Loucy (cell line): ENCODE results near the gene FBXO41.

ENCODE experiments used
- H2AFZ ChIP-seq: fragments of 200-600 bp; sonication (generic); 2 replicates; pipeline ENCODE4 v1.6.0; 2016; ENCODE audit warnings: antibody characterized with exemption, mild to moderate bottlenecking, low read length, moderate library complexity
- H3F3A ChIP-seq: fragments of 200-600 bp; 2 replicates; pipeline ENCODE4 v1.6.0; 2016; ENCODE audit warnings: antibody characterized with exemption, low read depth, mild to moderate bottlenecking
- H3K27me3 ChIP-seq: fragments of 200-600 bp; sonication (generic); 2 replicates; pipeline ENCODE4 v1.6.1; 2014; ENCODE audit warnings: low read length, mild to moderate bottlenecking; ENCODE audit not compliant: insufficient read depth, poor library complexity, severe bottlenecking
- H3K36me3 ChIP-seq: fragments of 200-600 bp; sonication (generic); 2 replicates; pipeline ENCODE4 v1.6.1; 2016; ENCODE audit warnings: low read length; ENCODE audit not compliant: insufficient read depth
- H3K4me1 ChIP-seq: fragments of 200-600 bp; sonication (generic); 2 replicates; pipeline ENCODE4 v1.5.1; 2014; ENCODE audit warnings: low read length, mild to moderate bottlenecking; ENCODE audit not compliant: insufficient read depth, poor library complexity, severe bottlenecking
- H3K4me2 ChIP-seq: fragments of 200-600 bp; sonication (generic); 2 replicates; pipeline ENCODE4 v1.6.0; 2014; ENCODE audit warnings: antibody characterized with exemption, low read length, low read depth, mild to moderate bottlenecking; ENCODE audit not compliant: poor library complexity, severe bottlenecking
- H3K4me3 ChIP-seq: fragments of 200-600 bp; sonication (generic); 2 replicates; pipeline ENCODE4 v1.5.1; 2014; ENCODE audit warnings: low read length, mild to moderate bottlenecking, mixed read lengths; ENCODE audit not compliant: poor library complexity, severe bottlenecking
- H3K79me2 ChIP-seq: fragments of 200-600 bp; sonication (generic); 2 replicates; pipeline ENCODE4 v1.6.1; 2014; ENCODE audit warnings: low read length; ENCODE audit not compliant: insufficient read depth
- H3K9ac ChIP-seq: fragments of 200-600 bp; sonication (generic); 2 replicates; pipeline ENCODE4 v1.6.0; 2014; ENCODE audit warnings: mild to moderate bottlenecking, low read depth, low read length, moderate library complexity; ENCODE audit not compliant: poor library complexity, severe bottlenecking
- H3K9me2 ChIP-seq: fragments of 200-600 bp; sonication (generic); replicated peaks from 2 replicates; pipeline ENCODE4 v1.6.1; 2016; ENCODE audit warnings: low read depth, low read length, mixed read lengths
- H3K9me3 ChIP-seq: fragments of 200-600 bp; sonication (generic); 2 replicates; pipeline ENCODE4 v1.6.1; 2014; ENCODE audit warnings: mild to moderate bottlenecking, antibody characterized with exemption, low read length, low read depth; ENCODE audit not compliant: insufficient read depth
- H4K20me1 ChIP-seq: fragments of 200-600 bp; sonication (generic); 2 replicates; pipeline ENCODE4 v1.6.0; 2014; ENCODE audit warnings: antibody characterized with exemption, low read length, mild to moderate bottlenecking; ENCODE audit not compliant: insufficient read depth, poor library complexity, severe bottlenecking
- EZH2phosphoT487 ChIP-seq: fragments of 200-600 bp; IDR thresholded peaks from 2 replicates; pipeline ENCODE4 v1.6.1; 2018; ENCODE audit warnings: antibody characterized with exemption, mild to moderate bottlenecking, moderate library complexity, borderline replicate concordance
- TF ChIP-seq, protein P1 (sequence below): fragments of 200-600 bp; sonication (generic); conservative IDR thresholded peaks from 2 replicates; pipeline ENCODE4 v1.5.1; 2014; ENCODE audit warnings: mild to moderate bottlenecking, antibody characterized with exemption, low read length

Gene FBXO41

DNA sequence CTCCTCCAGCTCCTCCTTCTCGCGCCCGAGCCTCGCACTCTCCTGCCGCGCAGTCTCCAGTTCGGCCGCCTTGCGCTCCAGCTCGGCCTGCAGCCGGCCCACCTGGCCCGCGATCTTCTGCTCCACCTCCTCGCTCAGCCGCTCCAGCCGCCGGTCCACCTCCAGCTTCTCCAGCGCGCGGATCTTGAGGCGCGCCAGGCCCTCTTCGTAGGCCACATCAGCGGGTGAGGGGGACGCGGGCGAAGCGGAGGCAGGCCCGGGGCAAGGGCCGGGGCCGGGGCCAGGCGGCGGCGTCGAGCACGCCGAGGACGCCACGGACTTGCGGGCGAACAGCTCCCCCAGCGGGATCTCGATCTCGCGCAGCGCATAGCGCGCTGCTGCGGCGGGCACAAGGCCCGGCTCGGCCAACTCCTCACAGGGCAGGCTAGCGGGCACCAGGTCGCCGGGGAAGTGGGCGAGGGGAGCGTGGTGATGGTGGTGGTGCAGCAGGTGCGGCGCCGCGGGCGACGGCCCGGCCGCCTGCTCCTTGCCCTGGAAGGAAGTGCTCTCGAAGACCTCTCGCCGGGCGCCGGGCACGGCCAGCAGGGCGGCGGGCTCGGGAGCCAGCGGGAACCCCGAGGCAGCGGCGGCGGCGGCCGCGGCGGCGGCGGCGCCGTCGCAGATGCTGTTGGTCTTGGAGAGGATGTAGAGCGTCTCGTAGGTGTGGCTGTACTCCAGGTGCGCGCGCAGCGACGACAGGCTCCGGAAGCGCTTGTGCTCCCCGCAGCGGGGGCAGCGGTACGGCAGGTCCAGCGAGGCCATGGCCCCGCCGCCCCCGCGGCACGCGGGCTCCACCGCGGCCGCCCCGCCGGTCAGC, 15.2 kb downstream of the FBXO41 start:
- Histone ChIP-seq H2AFZ (no peak overlapping the region), H3K4me1 (no peaks in the 10 kb centered on the region), H3K9me3 (no peaks in the 10 kb centered on the region), H3K4me2 (no peak overlapping the region), H3K36me3 (peaks cover 19% of the 10 kb centered on the region; the same call in 1 of the 2 replicates), H3K79me2 (peaks cover 6% of the 10 kb centered on the region; the same call in 1 of the 2 replicates), H3K9me2 (no peaks in the 10 kb centered on the region), H4K20me1 (no peaks in the 10 kb centered on the region), H3K9ac (no peak overlapping the region), H3K4me3 (no peak overlapping the region), H3F3A (no peaks in the 10 kb centered on the region), H3K27me3 (no peaks in the 10 kb centered on the region)
- TF ChIP-seq, protein P1, sequence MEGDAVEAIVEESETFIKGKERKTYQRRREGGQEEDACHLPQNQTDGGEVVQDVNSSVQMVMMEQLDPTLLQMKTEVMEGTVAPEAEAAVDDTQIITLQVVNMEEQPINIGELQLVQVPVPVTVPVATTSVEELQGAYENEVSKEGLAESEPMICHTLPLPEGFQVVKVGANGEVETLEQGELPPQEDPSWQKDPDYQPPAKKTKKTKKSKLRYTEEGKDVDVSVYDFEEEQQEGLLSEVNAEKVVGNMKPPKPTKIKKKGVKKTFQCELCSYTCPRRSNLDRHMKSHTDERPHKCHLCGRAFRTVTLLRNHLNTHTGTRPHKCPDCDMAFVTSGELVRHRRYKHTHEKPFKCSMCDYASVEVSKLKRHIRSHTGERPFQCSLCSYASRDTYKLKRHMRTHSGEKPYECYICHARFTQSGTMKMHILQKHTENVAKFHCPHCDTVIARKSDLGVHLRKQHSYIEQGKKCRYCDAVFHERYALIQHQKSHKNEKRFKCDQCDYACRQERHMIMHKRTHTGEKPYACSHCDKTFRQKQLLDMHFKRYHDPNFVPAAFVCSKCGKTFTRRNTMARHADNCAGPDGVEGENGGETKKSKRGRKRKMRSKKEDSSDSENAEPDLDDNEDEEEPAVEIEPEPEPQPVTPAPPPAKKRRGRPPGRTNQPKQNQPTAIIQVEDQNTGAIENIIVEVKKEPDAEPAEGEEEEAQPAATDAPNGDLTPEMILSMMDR: no peak
- no peak for TF ChIP-seq EZH2phosphoT487

- H3K27me3 ChIP-seq: no peaks in the 10 kb centered on the region
- no peak overlapping the region for H3K4me3 ChIP-seq
- H3F3A ChIP-seq: no peaks in the 10 kb centered on the region
- H3K9me2 ChIP-seq: no peaks in the 10 kb centered on the region
- no peak for TF ChIP-seq EZH2phosphoT487
- TF ChIP-seq, protein P1: no peak
- H4K20me1 ChIP-seq: no peaks in the 10 kb centered on the region
- peaks cover 25% of the 10 kb centered on the region; the same call in 1 of the 2 replicates for H3K36me3 ChIP-seq
- H3K9ac ChIP-seq: no peak overlapping the region
- no peak overlapping the region for H3K4me2 ChIP-seq
- H3K79me2 ChIP-seq: peaks cover 3% of the 10 kb centered on the region; the same call in 1 of the 2 replicates
- H3K4me1 ChIP-seq: no peaks in the 10 kb centered on the region
- H3K9me3 ChIP-seq: no peaks in the 10 kb centered on the region
- H2AFZ ChIP-seq: no peak overlapping the region
These were observed 15.9 kb downstream of the FBXO41 start for GRCh38 chr2:73268366-73268829.

GRCh38 chr2:73267008-73267407, 17.3 kb downstream of the FBXO41 start:
- Histone ChIP-seq H3K9me2 (no peaks in the 10 kb centered on the region), H4K20me1 (no peaks in the 10 kb centered on the region), H3K79me2 (no peaks in the 10 kb centered on the region), H3K36me3 (peaks cover 35% of the 10 kb centered on the region; the same call in 1 of the 2 replicates), H3F3A (no peaks in the 10 kb centered on the region), H3K4me1 (no peaks in the 10 kb centered on the region), H3K4me2 (no peak overlapping the region), H3K4me3 (no peak overlapping the region), H2AFZ (no peak overlapping the region), H3K9me3 (no peaks in the 10 kb centered on the region), H3K9ac (no peak overlapping the region), H3K27me3 (no peaks in the 10 kb centered on the region)
- TF ChIP-seq EZH2phosphoT487: no peak
- TF ChIP-seq, protein P1: no peak
